Superior temporal gyrus (tissue), 1 donor: ENCODE measurements around the gene STIM2.
"Not testable (repeated sequence)": the region's sequence is repeated elsewhere in the genome, so short reads cannot be mapped to it uniquely, and the experiment has no call there.

Experiments used
- DNase-seq: peaks from one replicate; pipeline ENCODE4 v3.0.0-alpha.2; 2016; ENCODE audit errors: extremely low spot score

The STIM2 gene

GRCh38 chr4:27001398-27002164 lies 140.9 kb downstream of the STIM2 start:
- DNase-seq: no peak

- no peak for DNase-seq
These were observed 143.0 kb downstream of the STIM2 start for GRCh38 chr4:27003642-27004113.

GRCh38 chr4:27005501-27005900 lies 144.9 kb downstream of the STIM2 start:
- no peak for DNase-seq

GRCh38 chr4:27005905-27006590 lies 145.4 kb downstream of the STIM2 start:
- no peak for DNase-seq

- DNase-seq: no peak
These were observed 146.0 kb downstream of the STIM2 start for GRCh38 chr4:27006646-27007045.

- DNase-seq: no peak
These were observed 146.9 kb downstream of the STIM2 start for GRCh38 chr4:27007507-27007906.

- no peak for DNase-seq
These were observed 148.0 kb downstream of the STIM2 start for GRCh38 chr4:27008679-27009078.

GRCh38 chr4:27009539-27009938 lies 148.9 kb downstream of the STIM2 start:
- no peak for DNase-seq

GRCh38 chr4:27010334-27010940 lies 149.8 kb downstream of the STIM2 start:
- DNase-seq: peak; percentile 87

GRCh38 chr4:27011401-27011800 lies 150.8 kb downstream of the STIM2 start:
- DNase-seq: no peak

- no peak for DNase-seq
These were observed 152.4 kb downstream of the STIM2 start for GRCh38 chr4:27013012-27013411.

- no peak for DNase-seq
These were observed 155.9 kb downstream of the STIM2 start for GRCh38 chr4:27016551-27016950.

GRCh38 chr4:27017623-27018022 lies 157.0 kb downstream of the STIM2 start:
- no peak for DNase-seq

GRCh38 chr4:27018076-27018475 lies 157.4 kb downstream of the STIM2 start:
- DNase-seq: no peak

- DNase-seq: no peak
These were observed 158.3 kb downstream of the STIM2 start for GRCh38 chr4:27018910-27019309.

GRCh38 chr4:27019766-27020165 lies 159.1 kb downstream of the STIM2 start:
- no peak for DNase-seq

GRCh38 chr4:27020203-27020602 lies 159.6 kb downstream of the STIM2 start:
- no peak for DNase-seq

- DNase-seq: no peak
These were observed 160.0 kb downstream of the STIM2 start for GRCh38 chr4:27020603-27021002.

- no peak for DNase-seq
These were observed 162.3 kb downstream of the STIM2 start for GRCh38 chr4:27022963-27023362.

- DNase-seq: peak; percentile 4
These were observed 162.7 kb downstream of the STIM2 start for GRCh38 chr4:27023366-27023765.

- peak; percentile 9 for DNase-seq
These were observed 164.2 kb downstream of the STIM2 start for GRCh38 chr4:27024805-27025204.

- DNase-seq: peak; percentile 6
These were observed 166.8 kb downstream of the STIM2 start for GRCh38 chr4:27027428-27027827.

- DNase-seq: not testable (repeated sequence)
These were observed 174.5 kb downstream of the STIM2 start for GRCh38 chr4:27035127-27035526.
